Trophoblast cell (in vitro differentiated cells and primary cell): Measurements from ENCODE around the gene ERAP2.
"Not testable (repeated sequence)": the region's sequence is repeated elsewhere in the genome, so short reads cannot be mapped to it uniquely, and the experiment has no call there.

Experiments
- DNase-seq, 2 donors: peaks; one replicate each; pipeline ENCODE4 v3.0.0-alpha.2; 2016
- H2AFZ ChIP-seq: 2 replicates; pipeline ENCODE4 v1.6.1; 2013; ENCODE audit warnings: low read length, moderate library complexity, mild to moderate bottlenecking; ENCODE audit not compliant: insufficient read depth, poor library complexity
- H2AK5ac ChIP-seq: 2 replicates; pipeline ENCODE4 v1.6.1; 2013; ENCODE audit warnings: mild to moderate bottlenecking, low read length
- H2BK120ac ChIP-seq: 2 replicates; pipeline ENCODE4 v1.6.1; 2013; ENCODE audit warnings: low read length, mild to moderate bottlenecking, moderate library complexity; ENCODE audit not compliant: insufficient read depth, poor library complexity
- H2BK12ac ChIP-seq: 2 replicates; pipeline ENCODE4 v1.6.1; 2013; ENCODE audit warnings: mild to moderate bottlenecking, low read length, moderate library complexity
- H2BK5ac ChIP-seq: 2 replicates; pipeline ENCODE4 v1.6.1; 2013; ENCODE audit warnings: low read length, low read depth, moderate library complexity, mild to moderate bottlenecking; ENCODE audit not compliant: poor library complexity
- H3K14ac ChIP-seq: 2 replicates; pipeline ENCODE4 v1.6.1; 2013; ENCODE audit warnings: mild to moderate bottlenecking, low read length
- H3K18ac ChIP-seq: 2 replicates; pipeline ENCODE4 v1.6.1; 2013; ENCODE audit warnings: mild to moderate bottlenecking, low read length
- H3K23ac ChIP-seq: 2 replicates; pipeline ENCODE4 v1.6.1; 2013; ENCODE audit warnings: low read length
- H3K27ac ChIP-seq: 2 replicates; pipeline ENCODE4 v1.5.1; 2013; ENCODE audit warnings: low read depth, mild to moderate bottlenecking, inconsistent platforms, low read length, moderate library complexity
- H3K27me3 ChIP-seq: 2 replicates; pipeline ENCODE4 v1.6.1; 2013; ENCODE audit warnings: inconsistent platforms, mild to moderate bottlenecking, low read length, moderate library complexity; ENCODE audit not compliant: insufficient read depth
- H3K36me3 ChIP-seq, 2 experiments: 1 replicate in 1 of 2; 2 replicates in 1 of 2; pipeline ENCODE4 v1.6.1; 2013; ENCODE audit warnings: low read length in 2 of 2, mild to moderate bottlenecking in 2 of 2, moderate library complexity in 1 of 2; ENCODE audit not compliant: insufficient read depth in 2 of 2, control insufficient read depth in 1 of 2
- H3K4ac ChIP-seq: 2 replicates; pipeline ENCODE4 v1.6.1; 2013; ENCODE audit warnings: low read depth, mild to moderate bottlenecking, low read length, moderate library complexity
- H3K4me1 ChIP-seq, 2 experiments: 1 replicate in 1 of 2; 2 replicates in 1 of 2; pipeline ENCODE4 v1.6.1; 2013; ENCODE audit warnings: low read length in 2 of 2, mild to moderate bottlenecking in 2 of 2, moderate library complexity in 1 of 2; ENCODE audit not compliant: insufficient read depth in 2 of 2, control insufficient read depth in 1 of 2
- H3K4me2 ChIP-seq: 2 replicates; pipeline ENCODE4 v1.6.1; 2013; ENCODE audit warnings: inconsistent platforms, mild to moderate bottlenecking, low read length, moderate library complexity
- H3K4me3 ChIP-seq: 2 replicates; pipeline ENCODE4 v1.5.1; 2013; ENCODE audit warnings: mild to moderate bottlenecking, low read depth, low read length, inconsistent platforms
- H3K79me1 ChIP-seq: one replicate; pipeline ENCODE4 v1.6.1; 2013; ENCODE audit warnings: low read length
- H3K79me2 ChIP-seq: 2 replicates; pipeline ENCODE4 v1.6.1; 2013; ENCODE audit warnings: low read length, mild to moderate bottlenecking; ENCODE audit not compliant: control insufficient read depth, insufficient read depth, poor library complexity
- H3K9ac ChIP-seq: 2 replicates; pipeline ENCODE4 v1.6.1; 2013; ENCODE audit warnings: mild to moderate bottlenecking, low read length
- H3K9me3 ChIP-seq: 2 replicates; pipeline ENCODE4 v1.6.1; 2013; ENCODE audit warnings: low read depth, mild to moderate bottlenecking, control low read depth, inconsistent platforms, low read length; ENCODE audit not compliant: insufficient read depth
- H4K12ac ChIP-seq: 2 replicates; pipeline ENCODE4 v1.6.1; 2013; ENCODE audit warnings: low read depth, mild to moderate bottlenecking, low read length, moderate library complexity
- H4K8ac ChIP-seq: 2 replicates; pipeline ENCODE4 v1.6.1; 2013; ENCODE audit warnings: low read depth, mild to moderate bottlenecking, low read length, moderate library complexity
- H4K91ac ChIP-seq: one replicate; pipeline ENCODE4 v1.6.1; 2013; ENCODE audit warnings: low read depth, mild to moderate bottlenecking, low read length, moderate library complexity
- WGBS: extraction: QIAGEN DNeasy Blood & Tissue Kit; methylation state at CpG from one replicate; pipeline ENCODE4 v1.1.7; 2013; ENCODE audit warnings: missing lambda C conversion rate; ENCODE audit not compliant: insufficient read length, insufficient coverage; ENCODE audit errors: extremely low coverage; 5-methylcytosine and 5-hydroxymethylcytosine counted together

The ERAP2 gene

DNA sequence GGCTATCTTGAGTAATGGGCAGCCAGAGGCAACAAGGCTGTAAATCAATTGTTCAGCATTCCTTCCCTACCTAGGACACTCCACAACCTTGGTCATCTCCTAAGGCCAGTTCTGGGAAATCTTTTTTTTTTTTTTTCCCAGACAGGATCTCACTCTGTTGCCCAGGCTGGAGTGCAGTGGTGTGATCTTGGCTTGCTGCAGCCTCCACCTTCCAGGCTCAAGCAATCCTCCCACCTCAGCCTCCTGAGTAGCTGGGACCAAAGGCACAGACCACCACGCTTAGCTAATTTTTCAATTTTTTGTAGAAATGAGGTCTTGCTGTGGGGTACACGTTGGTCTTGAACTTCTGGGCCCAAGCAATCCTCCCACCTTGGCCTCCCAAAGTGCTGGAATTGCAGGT is 54.7 kb downstream of the ERAP2 start:
- not testable (repeated sequence) for H2AFZ ChIP-seq, H4K8ac ChIP-seq, H2BK5ac ChIP-seq, H3K9ac ChIP-seq, H3K4me2 ChIP-seq, H3K14ac ChIP-seq, H2AK5ac ChIP-seq, H4K12ac ChIP-seq, H3K4ac ChIP-seq, H4K91ac ChIP-seq, H3K27ac ChIP-seq, H3K36me3 ChIP-seq, H3K27me3 ChIP-seq, H3K23ac ChIP-seq, H3K9me3 ChIP-seq, DNase-seq, H2BK120ac ChIP-seq, H3K79me2 ChIP-seq, H2BK12ac ChIP-seq, H3K18ac ChIP-seq, H3K4me1 ChIP-seq, H3K4me3 ChIP-seq
- H3K79me1 ChIP-seq = peaks cover 13% of the 10 kb centered on the region
- no CpG with 5 or more reads among the region's 2 CpGs for WGBS

GRCh38 chr5:96931605-96932004 is 55.3 kb downstream of the ERAP2 start:
- peaks cover 8% of the 10 kb centered on the region for H3K79me2 ChIP-seq
- no peak overlapping the region for H3K18ac ChIP-seq
- no peak overlapping the region for H3K14ac ChIP-seq
- H3K27ac ChIP-seq = no peak overlapping the region
- no peak overlapping the region for H2BK5ac ChIP-seq
- no peaks in the 10 kb centered on the region for H3K4me1 ChIP-seq
- H3K36me3 ChIP-seq = no peaks in the 10 kb centered on the region
- no peak overlapping the region for H4K91ac ChIP-seq
- H3K4me2 ChIP-seq = no peak overlapping the region
- H3K23ac ChIP-seq = no peak overlapping the region
- H3K9me3 ChIP-seq = no peaks in the 10 kb centered on the region
- no peak overlapping the region for H2AFZ ChIP-seq
- H3K4ac ChIP-seq = no peak overlapping the region
- H4K8ac ChIP-seq = no peak overlapping the region
- no CpG with 5 or more reads among the region's 1 CpG for WGBS
- no peak for DNase-seq
- peaks cover 16% of the 10 kb centered on the region for H3K79me1 ChIP-seq
- no peak overlapping the region for H4K12ac ChIP-seq
- H2AK5ac ChIP-seq = no peak overlapping the region
- H2BK120ac ChIP-seq = no peak overlapping the region
- H3K27me3 ChIP-seq = no peaks in the 10 kb centered on the region
- H2BK12ac ChIP-seq = no peak overlapping the region
- no peak overlapping the region for H3K4me3 ChIP-seq
- no peak overlapping the region for H3K9ac ChIP-seq

DNA sequence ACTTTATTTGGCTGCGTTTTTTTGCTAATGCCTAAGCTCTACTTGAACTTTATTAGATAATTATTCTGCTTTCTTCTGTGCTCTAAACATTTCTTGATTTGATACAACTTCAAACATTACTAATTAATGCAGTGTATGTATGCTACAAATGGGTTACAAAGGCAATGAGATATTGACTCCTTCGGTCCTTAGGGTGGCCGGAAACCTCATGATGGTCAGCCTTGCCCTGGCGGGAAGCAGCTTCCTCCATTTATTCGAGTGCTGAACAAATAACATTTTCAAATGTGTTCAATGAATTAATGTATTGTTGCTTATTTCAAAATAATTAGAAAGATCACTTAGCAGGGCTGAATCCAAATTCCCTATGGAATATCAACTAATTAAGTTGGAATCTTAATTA is 55.7 kb downstream of the ERAP2 start:
- H3K18ac ChIP-seq = no peak overlapping the region
- H2BK12ac ChIP-seq = no peak overlapping the region
- H3K4me3 ChIP-seq = no peak overlapping the region
- H3K79me1 ChIP-seq = peaks cover 16% of the 10 kb centered on the region
- no peak overlapping the region for H2AK5ac ChIP-seq
- H3K27me3 ChIP-seq = no peaks in the 10 kb centered on the region
- H2BK5ac ChIP-seq = no peak overlapping the region
- H3K4me1 ChIP-seq = no peaks in the 10 kb centered on the region
- no peak overlapping the region for H3K27ac ChIP-seq
- H3K36me3 ChIP-seq = no peaks in the 10 kb centered on the region
- no peak overlapping the region for H3K9ac ChIP-seq
- H3K4ac ChIP-seq = no peak overlapping the region
- H4K8ac ChIP-seq = no peak overlapping the region
- no CpG with 5 or more reads among the region's 5 CpGs for WGBS
- no peak overlapping the region for H3K4me2 ChIP-seq
- no peak overlapping the region for H2BK120ac ChIP-seq
- H3K23ac ChIP-seq = no peak overlapping the region
- H4K12ac ChIP-seq = no peak overlapping the region
- no peak overlapping the region for H4K91ac ChIP-seq
- no peak for DNase-seq
- no peak overlapping the region for H2AFZ ChIP-seq
- H3K9me3 ChIP-seq = no peaks in the 10 kb centered on the region
- peaks cover 10% of the 10 kb centered on the region for H3K79me2 ChIP-seq
- H3K14ac ChIP-seq = no peak overlapping the region

DNA sequence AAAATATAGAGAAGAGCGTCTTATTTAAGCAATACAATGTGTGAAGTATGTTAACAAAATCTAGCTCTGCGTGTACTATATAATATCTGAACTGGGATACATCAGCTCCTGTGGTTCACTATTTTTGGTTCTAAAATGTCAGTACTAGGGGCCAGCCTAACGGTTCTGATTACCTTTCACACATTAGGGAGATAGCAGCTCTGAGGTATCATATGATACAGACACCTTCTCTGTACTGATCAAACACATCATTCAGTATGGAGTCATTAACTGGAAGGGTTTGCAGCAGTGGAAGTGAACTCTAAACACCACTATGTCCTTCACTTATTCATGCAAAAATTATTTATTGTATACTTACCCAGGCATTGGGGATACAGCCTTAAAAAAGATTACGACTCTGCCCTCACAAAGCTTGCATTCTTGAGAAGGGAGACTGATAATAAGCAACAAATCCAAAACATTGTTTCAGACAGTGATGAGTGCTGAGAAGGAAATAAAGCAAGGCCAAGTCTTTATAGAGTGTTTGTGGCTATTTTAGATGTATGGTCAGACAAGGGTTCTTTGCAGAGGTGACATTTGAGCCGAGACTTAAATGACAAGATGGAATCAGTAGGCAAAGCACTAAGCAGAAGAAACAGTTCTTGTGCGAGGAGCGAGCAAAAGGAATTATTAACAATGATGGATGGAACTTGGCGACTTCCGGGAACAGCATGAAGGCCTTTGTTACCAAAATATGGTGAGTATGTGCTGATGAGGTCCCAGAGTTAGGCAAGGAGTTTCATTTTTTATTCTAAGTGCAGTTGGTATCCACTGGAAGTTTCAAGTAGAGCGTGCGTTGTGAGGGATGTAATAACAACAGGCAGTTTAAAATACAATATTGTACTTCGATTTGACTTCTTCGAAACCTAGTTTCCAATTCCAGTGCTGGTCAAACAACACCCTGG is 57.7 kb downstream of the ERAP2 start:
- H4K91ac ChIP-seq = peak overlapping the region; percentile 80
- peak overlapping the region; percentile 34 for H2BK5ac ChIP-seq
- peaks cover 16% of the 10 kb centered on the region for H3K79me1 ChIP-seq
- peak overlapping the region; percentile 47 for H3K14ac ChIP-seq
- H3K18ac ChIP-seq = peak overlapping the region; percentile 6
- no peaks in the 10 kb centered on the region for H3K4me1 ChIP-seq
- peaks cover 10% of the 10 kb centered on the region for H3K79me2 ChIP-seq
- H2AFZ ChIP-seq = peak overlapping the region; percentile 19
- no peaks in the 10 kb centered on the region for H3K36me3 ChIP-seq
- peak overlapping the region; percentile 45 for H4K8ac ChIP-seq
- no peak overlapping the region for H4K12ac ChIP-seq
- WGBS = no CpG with 5 or more reads among the region's 13 CpGs
- H2BK120ac ChIP-seq = no peak overlapping the region
- no peak overlapping the region for H2AK5ac ChIP-seq
- H3K9me3 ChIP-seq = no peaks in the 10 kb centered on the region
- no peaks in the 10 kb centered on the region for H3K27me3 ChIP-seq
- H3K23ac ChIP-seq = no peak overlapping the region
- H3K4ac ChIP-seq = no peak overlapping the region
- peak overlapping the region; percentile 74 for H3K27ac ChIP-seq
- H3K4me2 ChIP-seq = peak overlapping the region; percentile 88
- H2BK12ac ChIP-seq = no peak overlapping the region
- peak overlapping the region; percentile 74 for H3K4me3 ChIP-seq
- H3K9ac ChIP-seq = no peak overlapping the region
- DNase-seq = no peak
